HepG2 (cell line): ENCODE measurements around the gene LENEP. TPM values are rescaled to one million over a fixed set of nuclear protein-coding genes. Genes with fewer than 3 reads are reported as not detected.

Experiments used
- ATF1 ChIP-seq: IDR thresholded peaks from 2 replicates; pipeline ENCODE4 v1.6.1; 2016; ENCODE audit warnings: mild to moderate bottlenecking, control low read depth
- BRCA1 ChIP-seq: sonication (generic); formaldehyde crosslinking; IDR thresholded peaks from 2 replicates; pipeline ENCODE4 v1.4.0; 2020; ENCODE audit warnings: missing genetic modification reagents
- DNMT3B ChIP-seq: conservative IDR thresholded peaks from 2 replicates; pipeline ENCODE4 v1.6.1; 2016; ENCODE audit warnings: missing biosample characterization, control low read depth
- ETV6 ChIP-seq: sonication (generic); formaldehyde crosslinking; conservative IDR thresholded peaks from 2 replicates; pipeline ENCODE4 v1.4.0; 2020; ENCODE audit warnings: missing genetic modification reagents
- KDM5B ChIP-seq: sonication (generic); formaldehyde crosslinking; IDR thresholded peaks from 2 replicates; pipeline ENCODE4 v1.4.0; 2020; ENCODE audit warnings: missing genetic modification reagents, mild to moderate bottlenecking, borderline replicate concordance
- MTA1 ChIP-seq: sonication (generic); formaldehyde crosslinking; IDR thresholded peaks from 2 replicates; pipeline ENCODE4 v1.4.0; 2020; ENCODE audit warnings: missing genetic modification reagents, mild to moderate bottlenecking, borderline replicate concordance
- MYC ChIP-seq: sonication (generic); formaldehyde crosslinking; IDR thresholded peaks from 2 replicates; pipeline ENCODE4 v1.9.0; 2021; ENCODE audit warnings: missing genetic modification reagents, borderline replicate concordance
- MYNN ChIP-seq: sonication (generic); formaldehyde crosslinking; IDR thresholded peaks from 2 replicates; pipeline ENCODE4 v1.4.0; 2020; ENCODE audit warnings: mild to moderate bottlenecking, low read depth, missing genetic modification reagents
- NCOA1 ChIP-seq: sonication (generic); formaldehyde crosslinking; IDR thresholded peaks from 2 replicates; pipeline ENCODE4 v1.9.0; 2021; ENCODE audit warnings: missing genetic modification reagents
- SAP130 ChIP-seq: IDR thresholded peaks from 2 replicates; pipeline ENCODE4 v1.6.1; 2016; ENCODE audit warnings: low read depth
- SRSF1 ChIP-seq: fragments of 200-400 bp; formaldehyde crosslinking; optimal IDR thresholded peaks from 2 replicates; pipeline ENCODE3; 2017; ENCODE audit warnings: mild to moderate bottlenecking, low read depth, low read length, moderate library complexity
- TSC22D2 ChIP-seq: sonication (generic); formaldehyde crosslinking; IDR thresholded peaks from 2 replicates; pipeline ENCODE4 v1.5.1; 2020; ENCODE audit warnings: missing genetic modification reagents, mild to moderate bottlenecking, borderline replicate concordance
- ZBTB1 ChIP-seq: sonication (generic); formaldehyde crosslinking; IDR thresholded peaks from 2 replicates; pipeline ENCODE4 v1.4.0; 2020; ENCODE audit warnings: missing genetic modification reagents, borderline replicate concordance
- ZNF263 ChIP-seq: sonication (generic); formaldehyde crosslinking; IDR thresholded peaks from 2 replicates; pipeline ENCODE4 v1.4.0; 2020; ENCODE audit warnings: missing genetic modification reagents
- ZNF367 ChIP-seq: sonication (generic); formaldehyde crosslinking; IDR thresholded peaks from 2 replicates; pipeline ENCODE4 v1.4.0; 2020; ENCODE audit warnings: missing genetic modification reagents, borderline replicate concordance
- ZNF446 ChIP-seq: sonication (generic); formaldehyde crosslinking; IDR thresholded peaks from 2 replicates; pipeline ENCODE4 v1.5.0; 2020; ENCODE audit warnings: mild to moderate bottlenecking, missing genetic modification reagents
- ZNF501 ChIP-seq: sonication (generic); formaldehyde crosslinking; IDR thresholded peaks from 2 replicates; pipeline ENCODE4 v1.5.1; 2020; ENCODE audit warnings: mild to moderate bottlenecking, moderate library complexity, missing genetic modification reagents
- ZNF543 ChIP-seq: sonication (generic); formaldehyde crosslinking; IDR thresholded peaks from 2 replicates; pipeline ENCODE4 v1.4.0; 2020; ENCODE audit warnings: mild to moderate bottlenecking, missing genetic modification reagents
- ZNF549 ChIP-seq: sonication (generic); formaldehyde crosslinking; IDR thresholded peaks from 2 replicates; pipeline ENCODE4 v1.5.0; 2020; ENCODE audit warnings: missing genetic modification reagents
- ZNF572 ChIP-seq: sonication (generic); formaldehyde crosslinking; IDR thresholded peaks from 2 replicates; pipeline ENCODE4 v1.5.1; 2020; ENCODE audit warnings: mild to moderate bottlenecking, missing genetic modification reagents
- ZNF7 ChIP-seq: IDR thresholded peaks from 2 replicates; pipeline ENCODE4 v1.6.1; 2016; ENCODE audit warnings: missing biosample characterization, missing genetic modification reagents
- ZNF737 ChIP-seq: sonication (generic); formaldehyde crosslinking; IDR thresholded peaks from 2 replicates; pipeline ENCODE4 v1.5.0; 2020; ENCODE audit warnings: missing genetic modification reagents, mild to moderate bottlenecking, borderline replicate concordance
- ZNF841 ChIP-seq: sonication (generic); formaldehyde crosslinking; IDR thresholded peaks from 2 replicates; pipeline ENCODE4 v1.8.1; 2023; ENCODE audit warnings: missing genetic modification reagents, borderline replicate concordance
- polyA plus RNA-seq, 8 experiments: library from polyadenylated mRNA; depleted of rRNA in 3 of 8; stranded (reverse) in 7 of 8; unstranded in 1 of 8; fragments of >200 nt; fragmentation: Illumina TruSeq in 4 of 8; extraction: Trizol in 4 of 8; gene quantifications; 2 replicates each; pipeline versions ENCODE4 v1.2.1 to v1.2.3, GENCODE V29; 2011 to 2016; ENCODE audit warnings: low read depth in 4 of 8, missing spikeins in 1 of 8, mixed read lengths in 1 of 8; ENCODE audit not compliant: insufficient read depth in 1 of 8
- total RNA-seq, 5 experiments: library from RNA; depleted of rRNA; stranded (reverse); fragments of >200 nt; fragmentation: Illumina TruSeq; extraction: Trizol; gene quantifications; 2 replicates each; pipeline ENCODE4 v1.2.3, GENCODE V29; 2016; ENCODE audit warnings: low read depth in 1 of 5
- TF ChIP-seq, protein P1 (sequence below): sonication (generic); formaldehyde crosslinking; IDR thresholded peaks from 2 replicates; pipeline ENCODE4 v1.4.0; 2020; ENCODE audit warnings: missing genetic modification reagents
- TF ChIP-seq, protein P2 (sequence below): sonication (generic); formaldehyde crosslinking; IDR thresholded peaks from 2 replicates; pipeline ENCODE4 v1.8.0; 2023; ENCODE audit warnings: mild to moderate bottlenecking, missing genetic modification reagents
- TF ChIP-seq, protein P3 (sequence below): IDR thresholded peaks from 2 replicates; pipeline ENCODE4 v1.6.1; 2016
- TF ChIP-seq, protein P4 (sequence below): sonication (generic); formaldehyde crosslinking; IDR thresholded peaks from 2 replicates; pipeline ENCODE4 v1.4.0; 2020; ENCODE audit warnings: mild to moderate bottlenecking, missing genetic modification reagents

LENEP gene
- total and polyA plus RNA-seq, 2 of the 13 experiments (the other 11 are each of a cell fraction or from before 2014, with no cell fraction given): 0.29 TPM; not detected in 1

DNA sequence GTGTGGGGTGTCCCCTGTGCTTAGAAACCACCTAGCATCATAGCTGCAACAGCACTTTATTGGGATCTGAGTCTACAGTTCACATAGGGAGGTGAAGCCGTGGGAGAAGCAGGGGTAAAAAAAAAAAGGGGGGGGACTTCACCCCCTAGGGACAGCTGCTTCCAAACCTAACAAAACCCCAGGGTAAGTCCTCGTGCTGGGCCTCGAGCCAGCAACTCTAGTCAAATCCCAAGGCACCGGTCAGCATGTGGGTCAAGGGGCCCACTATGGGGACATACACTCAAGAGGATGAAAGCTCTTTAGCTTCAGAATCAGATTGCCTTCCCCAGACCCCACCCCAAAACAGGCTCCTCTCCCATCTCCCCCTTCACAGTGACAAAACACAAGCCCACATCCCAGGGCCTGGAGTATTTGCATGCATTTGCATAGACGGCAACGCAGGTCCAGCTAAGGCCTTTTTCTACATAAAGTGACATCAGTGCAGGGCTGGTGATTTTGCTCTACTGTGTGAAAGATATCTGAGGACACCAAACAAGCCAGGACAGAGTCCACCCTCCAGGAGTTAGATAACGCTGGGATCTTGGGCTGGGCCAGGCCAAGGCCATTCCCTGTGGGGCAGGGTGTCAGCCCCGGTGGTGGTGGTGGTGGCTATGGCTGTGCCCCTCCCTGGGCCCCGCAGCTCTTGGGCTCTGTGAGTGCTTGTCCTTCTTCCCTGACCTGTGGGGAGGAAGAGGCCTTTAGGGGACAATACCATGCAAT, 48.8 kb upstream of the LENEP start (continued):
- TF ChIP-seq ZNF446 (CRISPR knock-in tag): no peak
- no peak for TF ChIP-seq KDM5B (CRISPR knock-in tag)
- TF ChIP-seq, protein P1, sequence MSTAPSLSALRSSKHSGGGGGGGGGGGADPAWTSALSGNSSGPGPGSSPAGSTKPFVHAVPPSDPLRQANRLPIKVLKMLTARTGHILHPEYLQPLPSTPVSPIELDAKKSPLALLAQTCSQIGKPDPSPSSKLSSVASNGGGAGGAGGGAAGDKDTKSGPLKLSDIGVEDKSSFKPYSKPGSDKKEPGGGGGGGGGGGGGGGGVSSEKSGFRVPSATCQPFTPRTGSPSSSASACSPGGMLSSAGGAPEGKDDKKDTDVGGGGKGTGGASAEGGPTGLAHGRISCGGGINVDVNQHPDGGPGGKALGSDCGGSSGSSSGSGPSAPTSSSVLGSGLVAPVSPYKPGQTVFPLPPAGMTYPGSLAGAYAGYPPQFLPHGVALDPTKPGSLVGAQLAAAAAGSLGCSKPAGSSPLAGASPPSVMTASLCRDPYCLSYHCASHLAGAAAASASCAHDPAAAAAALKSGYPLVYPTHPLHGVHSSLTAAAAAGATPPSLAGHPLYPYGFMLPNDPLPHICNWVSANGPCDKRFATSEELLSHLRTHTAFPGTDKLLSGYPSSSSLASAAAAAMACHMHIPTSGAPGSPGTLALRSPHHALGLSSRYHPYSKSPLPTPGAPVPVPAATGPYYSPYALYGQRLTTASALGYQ (CRISPR knock-in tag): no peak
- TF ChIP-seq ZNF737 (CRISPR knock-in tag): no peak
- no peak for TF ChIP-seq ETV6 (CRISPR knock-in tag)
- no peak for TF ChIP-seq DNMT3B (CRISPR knock-in tag)
- TF ChIP-seq ZNF367 (CRISPR knock-in tag): no peak
- no peak for TF ChIP-seq SRSF1
- TF ChIP-seq ZNF543 (CRISPR knock-in tag): no peak
- TF ChIP-seq ZNF7 (CRISPR knock-in tag): no peak
- TF ChIP-seq SAP130 (CRISPR knock-in tag): peak; percentile 87
- 0 out of 2 replicates have a peak, but pooled peaks have one; percentile 46 for TF ChIP-seq ZNF263 (CRISPR knock-in tag)
- TF ChIP-seq, protein P2, sequence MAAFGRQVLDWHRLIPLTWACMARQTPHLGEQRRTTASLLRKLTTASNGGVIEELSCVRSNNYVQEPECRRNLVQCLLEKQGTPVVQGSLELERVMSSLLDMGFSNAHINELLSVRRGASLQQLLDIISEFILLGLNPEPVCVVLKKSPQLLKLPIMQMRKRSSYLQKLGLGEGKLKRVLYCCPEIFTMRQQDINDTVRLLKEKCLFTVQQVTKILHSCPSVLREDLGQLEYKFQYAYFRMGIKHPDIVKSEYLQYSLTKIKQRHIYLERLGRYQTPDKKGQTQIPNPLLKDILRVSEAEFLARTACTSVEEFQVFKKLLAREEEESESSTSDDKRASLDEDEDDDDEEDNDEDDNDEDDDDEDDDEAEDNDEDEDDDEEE: no peak; the same call in 1 of the 2 replicates
- no peak for TF ChIP-seq MYNN (CRISPR knock-in tag)
- peak; percentile 95 for TF ChIP-seq MTA1 (CRISPR knock-in tag)
- TF ChIP-seq, protein P3, sequence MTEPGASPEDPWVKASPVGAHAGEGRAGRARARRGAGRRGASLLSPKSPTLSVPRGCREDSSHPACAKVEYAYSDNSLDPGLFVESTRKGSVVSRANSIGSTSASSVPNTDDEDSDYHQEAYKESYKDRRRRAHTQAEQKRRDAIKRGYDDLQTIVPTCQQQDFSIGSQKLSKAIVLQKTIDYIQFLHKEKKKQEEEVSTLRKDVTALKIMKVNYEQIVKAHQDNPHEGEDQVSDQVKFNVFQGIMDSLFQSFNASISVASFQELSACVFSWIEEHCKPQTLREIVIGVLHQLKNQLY (CRISPR knock-in tag): peak; percentile 64; the same call in 1 of the 2 replicates
- TF ChIP-seq ZNF549: no peak
- TF ChIP-seq, protein P4, sequence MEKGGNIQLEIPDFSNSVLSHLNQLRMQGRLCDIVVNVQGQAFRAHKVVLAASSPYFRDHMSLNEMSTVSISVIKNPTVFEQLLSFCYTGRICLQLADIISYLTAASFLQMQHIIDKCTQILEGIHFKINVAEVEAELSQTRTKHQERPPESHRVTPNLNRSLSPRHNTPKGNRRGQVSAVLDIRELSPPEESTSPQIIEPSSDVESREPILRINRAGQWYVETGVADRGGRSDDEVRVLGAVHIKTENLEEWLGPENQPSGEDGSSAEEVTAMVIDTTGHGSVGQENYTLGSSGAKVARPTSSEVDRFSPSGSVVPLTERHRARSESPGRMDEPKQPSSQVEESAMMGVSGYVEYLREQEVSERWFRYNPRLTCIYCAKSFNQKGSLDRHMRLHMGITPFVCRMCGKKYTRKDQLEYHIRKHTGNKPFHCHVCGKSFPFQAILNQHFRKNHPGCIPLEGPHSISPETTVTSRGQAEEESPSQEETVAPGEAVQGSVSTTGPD: peak; percentile 91
- TF ChIP-seq ZNF501 (CRISPR knock-in tag): peak; percentile 70; the same call in 1 of the 2 replicates
- no peak for TF ChIP-seq ATF1 (CRISPR knock-in tag)
- TF ChIP-seq ZNF841 (CRISPR knock-in tag): no peak
- TF ChIP-seq TSC22D2 (CRISPR knock-in tag): no peak
- no peak for TF ChIP-seq ZNF572 (CRISPR knock-in tag)
- TF ChIP-seq MYC: peak; percentile 56; the same call in 1 of the 2 replicates
- TF ChIP-seq NCOA1 (CRISPR knock-in tag): peak; percentile 95
- TF ChIP-seq BRCA1 (CRISPR knock-in tag): no peak
- TF ChIP-seq ZBTB1: no peak
